ENCODE results near the gene SNX5. TPM values are rescaled to one million over a fixed set of nuclear protein-coding genes. Genes with fewer than 3 reads are reported as not detected.

The SNX5 gene
- total and polyA plus RNA-seq, 2 of the 13 experiments (the other 11 are each of a cell fraction or from before 2014, with no cell fraction given) = 664 to 1,040 TPM

DNA sequence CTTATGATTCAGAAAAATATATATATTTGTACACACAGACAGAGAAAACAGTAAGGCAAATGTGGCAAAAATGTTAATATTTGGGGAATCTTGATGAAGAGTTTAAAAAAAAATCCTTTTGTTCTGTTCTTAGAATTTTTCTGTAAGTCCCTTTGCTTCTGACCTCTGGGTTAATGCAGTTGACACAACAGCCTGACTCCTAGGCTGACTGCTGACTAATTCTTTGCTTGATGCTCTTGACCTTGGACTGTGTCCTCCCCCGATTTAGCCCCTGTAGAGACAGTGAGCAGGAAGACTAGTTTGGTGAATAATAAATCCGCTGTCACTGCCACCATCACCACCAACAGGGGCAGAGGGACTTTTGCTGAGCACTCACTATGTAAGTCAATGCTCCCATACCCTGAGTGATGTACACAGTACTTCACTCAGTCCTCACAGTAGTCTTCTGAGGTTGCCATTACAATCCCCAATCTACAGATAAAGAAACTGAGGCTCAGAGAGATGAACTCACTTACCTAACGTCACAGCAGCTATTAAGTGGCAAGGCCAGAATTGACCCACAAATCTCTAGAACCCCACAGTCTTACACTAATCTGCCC is 71.7 kb downstream of the SNX5 start (continued):
- TF ChIP-seq, protein P1, sequence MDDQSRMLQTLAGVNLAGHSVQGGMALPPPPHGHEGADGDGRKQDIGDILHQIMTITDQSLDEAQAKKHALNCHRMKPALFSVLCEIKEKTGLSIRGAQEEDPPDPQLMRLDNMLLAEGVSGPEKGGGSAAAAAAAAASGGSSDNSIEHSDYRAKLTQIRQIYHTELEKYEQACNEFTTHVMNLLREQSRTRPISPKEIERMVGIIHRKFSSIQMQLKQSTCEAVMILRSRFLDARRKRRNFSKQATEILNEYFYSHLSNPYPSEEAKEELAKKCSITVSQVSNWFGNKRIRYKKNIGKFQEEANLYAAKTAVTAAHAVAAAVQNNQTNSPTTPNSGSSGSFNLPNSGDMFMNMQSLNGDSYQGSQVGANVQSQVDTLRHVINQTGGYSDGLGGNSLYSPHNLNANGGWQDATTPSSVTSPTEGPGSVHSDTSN (CRISPR knock-in tag; IDR thresholded peaks at IDR 0.05; ENCODE audit: borderline replicate concordance) = no peak
- TF ChIP-seq, protein P2, sequence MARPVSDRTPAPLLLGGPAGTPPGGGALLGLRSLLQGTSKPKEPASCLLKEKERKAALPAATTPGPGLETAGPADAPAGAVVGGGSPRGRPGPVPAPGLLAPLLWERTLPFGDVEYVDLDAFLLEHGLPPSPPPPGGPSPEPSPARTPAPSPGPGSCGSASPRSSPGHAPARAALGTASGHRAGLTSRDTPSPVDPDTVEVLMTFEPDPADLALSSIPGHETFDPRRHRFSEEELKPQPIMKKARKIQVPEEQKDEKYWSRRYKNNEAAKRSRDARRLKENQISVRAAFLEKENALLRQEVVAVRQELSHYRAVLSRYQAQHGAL (CRISPR knock-in tag; IDR thresholded peaks at IDR 0.05; ENCODE audit: not compliant biosample characterization) = no peak
- TF ChIP-seq SKI (IDR thresholded peaks at IDR 0.05; ENCODE audit: partially characterized antibody) = peak; percentile 99
- TF ChIP-seq ZNF251 (CRISPR knock-in tag; IDR thresholded peaks at IDR 0.05) = 0 out of 2 replicates have a peak, but pooled peaks have one; percentile 36
- peak; percentile 90; the same call in 1 of the 2 replicates for TF ChIP-seq ZSCAN30 (CRISPR knock-in tag; IDR thresholded peaks at IDR 0.05)
- TF ChIP-seq PITX1 (CRISPR knock-in tag; IDR thresholded peaks at IDR 0.05) = peak; percentile 98
- peak; percentile 27 for TF ChIP-seq CBX1 (IDR thresholded peaks at IDR 0.05; ENCODE audit: low read depth)
- no peak for TF ChIP-seq ETV6 (CRISPR knock-in tag; conservative IDR thresholded peaks at IDR 0.05)
- TF ChIP-seq, protein P3, sequence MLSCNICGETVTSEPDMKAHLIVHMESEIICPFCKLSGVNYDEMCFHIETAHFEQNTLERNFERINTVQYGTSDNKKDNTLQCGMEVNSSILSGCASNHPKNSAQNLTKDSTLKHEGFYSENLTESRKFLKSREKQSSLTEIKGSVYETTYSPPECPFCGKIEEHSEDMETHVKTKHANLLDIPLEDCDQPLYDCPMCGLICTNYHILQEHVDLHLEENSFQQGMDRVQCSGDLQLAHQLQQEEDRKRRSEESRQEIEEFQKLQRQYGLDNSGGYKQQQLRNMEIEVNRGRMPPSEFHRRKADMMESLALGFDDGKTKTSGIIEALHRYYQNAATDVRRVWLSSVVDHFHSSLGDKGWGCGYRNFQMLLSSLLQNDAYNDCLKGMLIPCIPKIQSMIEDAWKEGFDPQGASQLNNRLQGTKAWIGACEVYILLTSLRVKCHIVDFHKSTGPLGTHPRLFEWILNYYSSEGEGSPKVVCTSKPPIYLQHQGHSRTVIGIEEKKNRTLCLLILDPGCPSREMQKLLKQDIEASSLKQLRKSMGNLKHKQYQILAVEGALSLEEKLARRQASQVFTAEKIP (CRISPR knock-in tag; IDR thresholded peaks at IDR 0.05; ENCODE audit: borderline replicate concordance) = no peak
- no peak for TF ChIP-seq ZNF253 (CRISPR knock-in tag; IDR thresholded peaks at IDR 0.05; ENCODE audit: borderline replicate concordance)
- no peak for TF ChIP-seq SP2 (CRISPR knock-in tag; IDR thresholded peaks at IDR 0.05)
- TF ChIP-seq LCORL (IDR thresholded peaks at IDR 0.05) = 0 out of 2 replicates have a peak, but pooled peaks have one; percentile 30
- peak; percentile 96 for TF ChIP-seq LCORL (CRISPR knock-in tag; IDR thresholded peaks at IDR 0.05)
- TF ChIP-seq, protein P4, sequence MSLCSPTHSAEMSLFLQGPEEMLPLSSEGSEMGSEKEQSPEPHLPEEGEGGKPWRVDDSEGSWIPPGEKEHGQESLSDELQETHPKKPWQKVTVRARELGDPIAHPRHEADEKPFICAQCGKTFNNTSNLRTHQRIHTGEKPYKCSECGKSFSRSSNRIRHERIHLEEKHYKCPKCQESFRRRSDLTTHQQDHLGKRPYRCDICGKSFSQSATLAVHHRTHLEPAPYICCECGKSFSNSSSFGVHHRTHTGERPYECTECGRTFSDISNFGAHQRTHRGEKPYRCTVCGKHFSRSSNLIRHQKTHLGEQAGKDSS (CRISPR knock-in tag; IDR thresholded peaks at IDR 0.05; ENCODE audit: borderline replicate concordance, low read depth) = peak; percentile 96
- TF ChIP-seq RBFOX2 (IDR thresholded peaks at IDR 0.05; ENCODE audit: low read depth, low read length) = peak; percentile 46; the same call in 1 of the 2 replicates
- TF ChIP-seq, protein P5, sequence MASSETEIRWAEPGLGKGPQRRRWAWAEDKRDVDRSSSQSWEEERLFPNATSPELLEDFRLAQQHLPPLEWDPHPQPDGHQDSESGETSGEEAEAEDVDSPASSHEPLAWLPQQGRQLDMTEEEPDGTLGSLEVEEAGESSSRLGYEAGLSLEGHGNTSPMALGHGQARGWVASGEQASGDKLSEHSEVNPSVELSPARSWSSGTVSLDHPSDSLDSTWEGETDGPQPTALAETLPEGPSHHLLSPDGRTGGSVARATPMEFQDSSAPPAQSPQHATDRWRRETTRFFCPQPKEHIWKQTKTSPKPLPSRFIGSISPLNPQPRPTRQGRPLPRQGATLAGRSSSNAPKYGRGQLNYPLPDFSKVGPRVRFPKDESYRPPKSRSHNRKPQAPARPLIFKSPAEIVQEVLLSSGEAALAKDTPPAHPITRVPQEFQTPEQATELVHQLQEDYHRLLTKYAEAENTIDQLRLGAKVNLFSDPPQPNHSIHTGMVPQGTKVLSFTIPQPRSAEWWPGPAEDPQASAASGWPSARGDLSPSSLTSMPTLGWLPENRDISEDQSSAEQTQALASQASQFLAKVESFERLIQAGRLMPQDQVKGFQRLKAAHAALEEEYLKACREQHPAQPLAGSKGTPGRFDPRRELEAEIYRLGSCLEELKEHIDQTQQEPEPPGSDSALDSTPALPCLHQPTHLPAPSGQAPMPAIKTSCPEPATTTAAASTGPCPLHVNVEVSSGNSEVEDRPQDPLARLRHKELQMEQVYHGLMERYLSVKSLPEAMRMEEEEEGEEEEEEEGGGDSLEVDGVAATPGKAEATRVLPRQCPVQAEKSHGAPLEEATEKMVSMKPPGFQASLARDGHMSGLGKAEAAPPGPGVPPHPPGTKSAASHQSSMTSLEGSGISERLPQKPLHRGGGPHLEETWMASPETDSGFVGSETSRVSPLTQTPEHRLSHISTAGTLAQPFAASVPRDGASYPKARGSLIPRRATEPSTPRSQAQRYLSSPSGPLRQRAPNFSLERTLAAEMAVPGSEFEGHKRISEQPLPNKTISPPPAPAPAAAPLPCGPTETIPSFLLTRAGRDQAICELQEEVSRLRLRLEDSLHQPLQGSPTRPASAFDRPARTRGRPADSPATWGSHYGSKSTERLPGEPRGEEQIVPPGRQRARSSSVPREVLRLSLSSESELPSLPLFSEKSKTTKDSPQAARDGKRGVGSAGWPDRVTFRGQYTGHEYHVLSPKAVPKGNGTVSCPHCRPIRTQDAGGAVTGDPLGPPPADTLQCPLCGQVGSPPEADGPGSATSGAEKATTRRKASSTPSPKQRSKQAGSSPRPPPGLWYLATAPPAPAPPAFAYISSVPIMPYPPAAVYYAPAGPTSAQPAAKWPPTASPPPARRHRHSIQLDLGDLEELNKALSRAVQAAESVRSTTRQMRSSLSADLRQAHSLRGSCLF (CRISPR knock-in tag; IDR thresholded peaks at IDR 0.05; ENCODE audit: borderline replicate concordance) = no peak
- no peak for TF ChIP-seq GTF2F1 (IDR thresholded peaks at IDR 0.05; ENCODE audit: low read length)
- peak; percentile 91 for TF ChIP-seq NFIC (IDR thresholded peaks at IDR 0.05; ENCODE audit: low read length)
- TF ChIP-seq, protein P6, sequence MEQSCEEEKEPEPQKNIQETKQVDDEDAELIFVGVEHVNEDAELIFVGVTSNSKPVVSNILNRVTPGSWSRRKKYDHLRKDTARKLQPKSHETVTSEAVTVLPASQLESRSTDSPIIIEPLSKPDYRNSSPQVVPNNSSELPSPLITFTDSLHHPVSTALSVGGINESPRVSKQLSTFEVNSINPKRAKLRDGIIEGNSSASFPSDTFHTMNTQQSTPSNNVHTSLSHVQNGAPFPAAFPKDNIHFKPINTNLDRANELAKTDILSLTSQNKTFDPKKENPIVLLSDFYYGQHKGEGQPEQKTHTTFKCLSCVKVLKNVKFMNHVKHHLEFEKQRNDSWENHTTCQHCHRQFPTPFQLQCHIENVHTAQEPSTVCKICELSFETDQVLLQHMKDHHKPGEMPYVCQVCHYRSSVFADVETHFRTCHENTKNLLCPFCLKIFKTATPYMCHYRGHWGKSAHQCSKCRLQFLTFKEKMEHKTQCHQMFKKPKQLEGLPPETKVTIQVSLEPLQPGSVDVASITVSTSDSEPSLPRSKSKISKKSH (CRISPR knock-in tag; IDR thresholded peaks at IDR 0.05; ENCODE audit: borderline replicate concordance) = no peak
